ENCODE measurements around the gene FAM3C. TPM values are rescaled to one million over a fixed set of nuclear protein-coding genes. Genes with fewer than 3 reads are reported as not detected.

Gene FAM3C
- total and polyA plus RNA-seq, 2 donors (not counting 1 experiment from before 2014, with no cell fraction given): 38.7 to 75.4 TPM

DNA sequence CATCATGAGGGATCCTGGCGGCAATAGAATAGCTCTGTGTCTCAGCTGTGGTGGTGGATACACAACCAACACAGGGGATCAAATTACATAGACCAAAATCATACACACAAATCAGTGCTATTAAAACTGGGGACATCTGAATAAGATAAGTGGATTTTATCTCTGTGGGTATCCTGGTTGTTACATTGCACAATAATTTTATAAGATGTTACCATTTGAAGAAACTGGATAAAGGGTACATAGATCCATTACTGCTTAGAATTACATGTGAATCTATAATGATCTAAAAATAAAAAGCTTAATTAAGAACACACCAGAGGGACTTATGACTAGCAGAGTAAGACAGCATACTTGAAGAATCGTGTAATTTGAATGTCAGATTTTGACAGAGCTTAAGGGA is 8.2 kb upstream of the FAM3C start:
- POLR2A ChIA-PET: no interaction called here
- CTCF ChIA-PET: interaction anchor here (1.0 kb wide), 2 partner anchors 30 to 143 kb away, joined by 4 to 5 read pairs; no protein-coding TSS in a partner anchor

DNA sequence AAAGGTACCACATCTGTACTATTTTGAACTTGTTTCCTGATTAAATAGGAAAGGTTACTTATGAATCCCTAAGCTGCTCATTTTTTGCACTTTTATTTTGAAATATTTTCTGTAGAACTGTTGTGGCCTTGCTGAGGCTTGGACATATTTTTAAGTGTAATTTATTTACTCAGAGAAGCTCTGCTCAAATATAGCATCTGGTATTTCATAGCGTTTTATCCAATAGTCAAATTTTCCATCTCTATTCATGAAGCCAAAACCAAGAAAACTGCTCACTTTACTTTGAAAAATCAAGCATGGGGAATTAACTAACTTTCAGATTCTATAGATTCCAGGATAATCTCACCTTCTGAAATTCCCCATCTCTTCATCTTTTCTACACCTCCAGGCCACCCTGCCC is 6.6 kb upstream of the FAM3C start:
- Histone ChIP-seq H3K27ac (ENCODE audit: low read length in 2 of 2) (no peak overlapping the region), H2AFZ (ENCODE audit: insufficient read depth, low read depth, low read length, poor library complexity, severe bottlenecking) (no peak overlapping the region), H3K9ac (ENCODE audit: low read length) (no peak overlapping the region), H3K9me3 (ENCODE audit: control extremely low read depth in 1 of 3, control insufficient read depth in 2 of 3, insufficient read depth in 1 of 3, low read length in 2 of 3) (no peaks in the 10 kb centered on the region), H3K4me3 (ENCODE audit: control extremely low read depth in 1 of 5, extremely low read depth in 1 of 5, insufficient read depth in 1 of 5, low read depth in 2 of 5, low read length in 4 of 5) (no peak overlapping the region), H4K20me1 (ENCODE audit: control insufficient read depth, insufficient read depth, low read length, poor library complexity, severe bottlenecking) (no peaks in the 10 kb centered on the region), H3K4me2 (replicated peaks; ENCODE audit: low read depth, low read length, poor library complexity, severe bottlenecking) (no peak overlapping the region), H3K27me3 (replicated peaks in 1 of 4; ENCODE audit: control extremely low read depth in 1 of 4, control insufficient read depth in 3 of 4, insufficient read depth in 4 of 4, low read length in 3 of 4) (no peaks in the 10 kb centered on the region), H3K79me2 (ENCODE audit: control insufficient read depth, insufficient read depth, low read length) (no peaks in the 10 kb centered on the region), H3K36me3 (replicated peaks in 1 of 2; ENCODE audit: control extremely low read depth in 1 of 2, control insufficient read depth in 1 of 2, extremely low read depth in 1 of 2, insufficient read depth in 2 of 2, low read length in 1 of 2) (no peaks in the 10 kb centered on the region), H3K4me1 (ENCODE audit: control insufficient read depth in 2 of 2, insufficient read depth in 2 of 2, low read length in 2 of 2) (no peaks in the 10 kb centered on the region)
- ChIA-PET CTCF (interaction anchor here (1.0 kb wide), 1 partner anchor 35 kb away, joined by 3 read pairs; no protein-coding TSS in a partner anchor), POLR2A (no interaction called here)
- Mint-ChIP-seq H3K27me3 (no peaks in the 10 kb centered on the region), H3K4me3 (no peak overlapping the region), H3K4me1 (no peaks in the 10 kb centered on the region), H3K27ac (no peak overlapping the region), H3K9me3 (ENCODE audit: insufficient read depth) (no peaks in the 10 kb centered on the region)
- intact Hi-C loops (cut with micrococcal nuclease): no loop called here
- TF ChIP-seq, protein P1, sequence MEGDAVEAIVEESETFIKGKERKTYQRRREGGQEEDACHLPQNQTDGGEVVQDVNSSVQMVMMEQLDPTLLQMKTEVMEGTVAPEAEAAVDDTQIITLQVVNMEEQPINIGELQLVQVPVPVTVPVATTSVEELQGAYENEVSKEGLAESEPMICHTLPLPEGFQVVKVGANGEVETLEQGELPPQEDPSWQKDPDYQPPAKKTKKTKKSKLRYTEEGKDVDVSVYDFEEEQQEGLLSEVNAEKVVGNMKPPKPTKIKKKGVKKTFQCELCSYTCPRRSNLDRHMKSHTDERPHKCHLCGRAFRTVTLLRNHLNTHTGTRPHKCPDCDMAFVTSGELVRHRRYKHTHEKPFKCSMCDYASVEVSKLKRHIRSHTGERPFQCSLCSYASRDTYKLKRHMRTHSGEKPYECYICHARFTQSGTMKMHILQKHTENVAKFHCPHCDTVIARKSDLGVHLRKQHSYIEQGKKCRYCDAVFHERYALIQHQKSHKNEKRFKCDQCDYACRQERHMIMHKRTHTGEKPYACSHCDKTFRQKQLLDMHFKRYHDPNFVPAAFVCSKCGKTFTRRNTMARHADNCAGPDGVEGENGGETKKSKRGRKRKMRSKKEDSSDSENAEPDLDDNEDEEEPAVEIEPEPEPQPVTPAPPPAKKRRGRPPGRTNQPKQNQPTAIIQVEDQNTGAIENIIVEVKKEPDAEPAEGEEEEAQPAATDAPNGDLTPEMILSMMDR (IDR thresholded peaks at IDR 0.05): no peak
- TF ChIP-seq EZH2 (IDR thresholded peaks at IDR 0.05; ENCODE audit: borderline replicate concordance, insufficient read depth, low read depth, low read length, poor library complexity, severe bottlenecking): no peak
- DNase-seq (no peak), ATAC-seq (ENCODE audit: low read depth) (no peak)
- no CpG with 5 or more reads among the region's 1 CpG for WGBS (ENCODE audit: insufficient coverage)

More for the DNA sequence above, 8.2 kb upstream of the FAM3C start:
- Histone ChIP-seq H3K27me3 (replicated peaks in 1 of 4; ENCODE audit: control extremely low read depth in 1 of 4, control insufficient read depth in 3 of 4, insufficient read depth in 4 of 4, low read length in 3 of 4) (no peaks in the 10 kb centered on the region), H3K4me2 (replicated peaks; ENCODE audit: low read depth, low read length, poor library complexity, severe bottlenecking) (no peak overlapping the region), H4K20me1 (ENCODE audit: control insufficient read depth, insufficient read depth, low read length, poor library complexity, severe bottlenecking) (no peaks in the 10 kb centered on the region), H3K36me3 (replicated peaks in 1 of 2; ENCODE audit: control extremely low read depth in 1 of 2, control insufficient read depth in 1 of 2, extremely low read depth in 1 of 2, insufficient read depth in 2 of 2, low read length in 1 of 2) (no peaks in the 10 kb centered on the region), H3K9ac (ENCODE audit: low read length) (no peak overlapping the region), H3K9me3 (ENCODE audit: control extremely low read depth in 1 of 3, control insufficient read depth in 2 of 3, insufficient read depth in 1 of 3, low read length in 2 of 3) (no peaks in the 10 kb centered on the region), H3K79me2 (ENCODE audit: control insufficient read depth, insufficient read depth, low read length) (no peaks in the 10 kb centered on the region), H3K4me1 (ENCODE audit: control insufficient read depth in 2 of 2, insufficient read depth in 2 of 2, low read length in 2 of 2) (no peaks in the 10 kb centered on the region), H2AFZ (ENCODE audit: insufficient read depth, low read depth, low read length, poor library complexity, severe bottlenecking) (no peak overlapping the region), H3K27ac (ENCODE audit: low read length in 2 of 2) (no peak overlapping the region), H3K4me3 (ENCODE audit: control extremely low read depth in 1 of 5, extremely low read depth in 1 of 5, insufficient read depth in 1 of 5, low read depth in 2 of 5, low read length in 4 of 5) (no peak overlapping the region)
- Mint-ChIP-seq H3K27ac (no peak overlapping the region), H3K9me3 (ENCODE audit: insufficient read depth) (no peaks in the 10 kb centered on the region), H3K27me3 (no peaks in the 10 kb centered on the region), H3K4me1 (no peaks in the 10 kb centered on the region), H3K4me3 (no peak overlapping the region)
- TF ChIP-seq, protein P1 (IDR thresholded peaks at IDR 0.05): no peak
- TF ChIP-seq EZH2 (IDR thresholded peaks at IDR 0.05; ENCODE audit: borderline replicate concordance, insufficient read depth, low read depth, low read length, poor library complexity, severe bottlenecking): no peak
- no CpG with 5 or more reads among the region's 2 CpGs for WGBS (ENCODE audit: insufficient coverage)
- intact Hi-C loops (cut with micrococcal nuclease): no loop called here
- no peak for DNase-seq
- ATAC-seq (ENCODE audit: low read depth): no peak

Data from B cell (primary cell).